Stimulated activated CD8-positive, alpha-beta memory T cell treated with anti-CD3 and anti-CD28 coated beads, Interleukin-4, amount 100 ng/mL, for 24 hours (primary cell): ENCODE results near the gene SLC22A1.
"Not testable (repeated sequence)": the region's sequence is repeated elsewhere in the genome, so short reads cannot be mapped to it uniquely, and the experiment has no call there.

ENCODE experiments used
- DNase-seq: peaks from one replicate; pipeline ENCODE4 v3.0.0-alpha.2; 2020; ENCODE audit warnings: low read depth

SLC22A1 gene

DNA sequence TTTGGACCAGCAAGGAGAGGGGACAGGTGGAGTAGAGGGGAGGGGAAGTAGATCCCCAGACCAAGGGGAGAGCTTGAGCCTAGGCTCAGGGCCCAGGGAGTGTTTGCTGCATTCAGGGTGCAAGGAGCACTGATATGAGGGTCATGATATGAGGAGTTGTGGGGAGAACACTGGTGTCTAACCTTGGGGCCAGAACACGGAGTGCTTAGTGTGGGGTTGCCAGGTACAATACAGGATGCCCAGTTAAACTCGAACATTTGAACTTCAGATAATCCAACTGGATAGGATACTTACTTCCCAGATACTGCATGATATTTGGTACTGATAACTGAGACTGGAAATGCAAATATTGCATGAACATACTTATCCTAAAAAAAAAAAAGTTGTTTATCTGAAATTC is 2.4 kb downstream of the SLC22A1 start:
- no peak for DNase-seq

DNA sequence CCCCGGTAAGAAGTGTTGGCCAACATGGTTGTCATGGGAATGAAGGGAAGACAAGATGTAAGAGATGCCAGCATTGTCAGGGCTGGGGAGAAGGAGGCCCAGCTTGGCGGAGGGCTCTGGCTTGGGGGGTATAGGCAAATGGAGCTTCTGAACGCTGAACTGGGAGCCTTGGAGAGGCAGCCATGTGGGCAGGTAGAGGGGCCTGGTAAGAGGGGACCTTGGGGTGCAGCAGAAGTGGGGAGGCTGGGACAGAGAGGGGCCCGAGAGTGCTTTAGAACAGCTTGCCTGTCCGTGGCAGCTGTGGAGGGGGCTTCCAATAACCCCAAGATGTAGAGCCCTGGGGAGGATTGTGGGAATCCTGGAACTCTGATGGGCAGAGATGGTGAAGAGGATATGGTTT is 3.0 kb downstream of the SLC22A1 start:
- no peak for DNase-seq

DNA sequence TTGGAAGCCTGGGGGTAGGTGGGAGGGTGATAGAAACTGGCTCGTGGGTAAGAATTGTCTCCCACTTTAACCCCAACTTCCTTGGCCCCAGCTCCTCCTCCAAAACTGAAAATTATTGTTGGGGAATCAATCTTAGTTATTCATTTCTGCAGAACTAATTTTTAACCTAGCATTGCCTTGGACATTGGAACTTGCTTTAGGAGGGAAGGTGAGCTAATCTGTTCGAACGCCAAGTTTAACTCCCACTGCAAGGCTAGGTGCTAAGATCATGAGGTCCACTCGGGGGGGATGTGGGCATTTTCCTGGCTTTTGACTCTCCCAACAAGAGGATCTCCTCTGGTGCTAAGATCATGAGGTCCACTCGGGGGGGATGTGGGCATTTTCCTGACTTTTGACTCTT is 3.5 kb downstream of the SLC22A1 start:
- DNase-seq, result not testable (repeated sequence)

DNA sequence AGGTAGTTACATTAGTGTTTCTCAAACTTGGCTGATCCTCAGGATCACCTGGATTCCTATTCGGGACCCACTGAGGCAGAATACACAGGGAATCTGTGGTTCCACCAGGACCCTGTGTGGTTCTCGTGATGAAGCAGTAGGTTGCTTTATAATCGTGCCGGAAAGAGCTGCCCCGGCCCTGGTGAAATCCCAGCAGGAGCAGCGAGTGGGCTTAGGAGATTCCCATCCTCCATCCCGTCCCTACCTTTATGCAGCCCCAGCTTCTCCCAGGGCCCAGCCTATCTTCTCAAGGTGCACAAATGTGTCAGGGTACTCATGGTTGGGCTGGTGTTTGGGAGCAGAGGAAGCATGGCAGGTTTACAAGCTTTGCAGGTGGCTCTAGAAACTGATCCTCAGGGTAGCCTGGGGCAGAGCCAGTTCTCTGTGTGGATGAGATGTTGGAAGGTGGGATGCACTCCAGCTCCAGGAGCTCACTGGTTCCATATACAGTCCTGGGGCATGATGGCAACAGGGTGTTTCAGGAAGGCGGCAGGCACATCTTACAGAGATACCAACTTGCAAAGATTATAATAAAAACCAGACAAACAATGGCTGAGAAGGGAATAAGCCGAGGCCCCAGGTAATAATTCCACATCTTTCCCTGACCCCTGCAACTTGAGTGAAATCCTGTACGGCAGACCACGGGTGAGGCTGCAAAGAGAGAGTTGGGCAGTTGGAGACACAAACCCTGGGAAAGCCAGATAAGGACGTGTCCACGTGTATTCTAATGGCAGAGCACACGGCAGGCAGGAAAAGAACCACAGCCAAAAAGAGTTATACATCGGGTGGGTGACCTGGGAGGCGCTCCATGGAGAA is 5.9 kb downstream of the SLC22A1 start:
- no peak for DNase-seq

DNA sequence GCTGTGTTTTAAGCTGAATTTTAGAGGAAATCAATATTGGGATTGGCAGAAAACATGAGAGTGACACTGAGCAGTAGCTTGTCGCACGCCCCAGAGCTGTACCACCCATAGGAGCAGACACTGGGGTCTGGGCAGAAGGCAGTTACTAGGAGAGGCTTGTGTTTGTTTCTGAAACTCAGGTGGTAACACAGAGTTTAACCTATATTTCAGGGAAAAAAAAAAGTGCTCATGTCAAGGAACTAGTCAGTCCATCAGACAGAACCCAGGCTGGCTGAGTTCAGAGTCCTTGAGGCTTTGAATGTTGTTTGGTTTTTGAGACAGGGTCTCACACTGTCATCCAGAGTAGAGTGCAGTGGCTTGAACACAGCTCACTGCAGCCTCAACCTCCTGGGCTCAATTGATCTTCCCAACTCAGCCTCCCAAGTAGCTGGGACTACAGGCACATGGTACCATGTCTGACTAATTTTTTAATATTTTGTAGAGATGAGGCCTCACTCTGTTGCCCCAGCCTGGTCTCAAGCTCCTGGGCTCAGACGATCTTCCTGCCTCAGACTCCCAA is 6.6 kb downstream of the SLC22A1 start:
- no peak for DNase-seq

DNA sequence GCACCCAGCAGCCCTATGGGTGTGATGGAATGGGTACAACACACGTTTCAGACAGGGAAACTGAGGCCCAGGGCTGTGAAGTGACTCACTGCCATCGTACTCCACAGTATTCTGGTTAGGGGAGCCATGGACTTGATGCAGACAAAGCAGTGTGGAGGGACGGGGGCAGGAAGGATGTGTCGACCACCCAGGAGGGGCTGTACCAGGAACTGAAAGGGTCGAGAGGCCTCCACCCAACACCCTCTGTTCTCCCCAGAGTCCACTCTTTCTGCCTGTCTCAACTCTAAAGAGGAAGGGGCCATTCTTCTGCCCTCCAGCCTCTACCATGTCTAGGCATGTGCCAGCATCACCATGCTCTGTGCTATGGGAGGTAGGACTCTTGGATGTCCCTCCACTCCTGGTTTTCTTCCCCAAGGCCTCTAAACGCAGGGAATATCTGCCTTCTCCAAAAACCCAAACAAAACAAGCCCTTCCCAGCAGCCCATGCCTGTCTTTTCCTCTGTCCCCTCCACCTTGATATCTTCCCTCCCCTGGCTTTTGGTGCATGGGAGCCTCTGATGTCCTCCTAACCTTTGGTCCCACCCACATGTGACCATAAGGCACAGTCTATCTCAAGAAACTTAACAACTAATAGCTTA is 7.4 kb downstream of the SLC22A1 start:
- no peak for DNase-seq

DNA sequence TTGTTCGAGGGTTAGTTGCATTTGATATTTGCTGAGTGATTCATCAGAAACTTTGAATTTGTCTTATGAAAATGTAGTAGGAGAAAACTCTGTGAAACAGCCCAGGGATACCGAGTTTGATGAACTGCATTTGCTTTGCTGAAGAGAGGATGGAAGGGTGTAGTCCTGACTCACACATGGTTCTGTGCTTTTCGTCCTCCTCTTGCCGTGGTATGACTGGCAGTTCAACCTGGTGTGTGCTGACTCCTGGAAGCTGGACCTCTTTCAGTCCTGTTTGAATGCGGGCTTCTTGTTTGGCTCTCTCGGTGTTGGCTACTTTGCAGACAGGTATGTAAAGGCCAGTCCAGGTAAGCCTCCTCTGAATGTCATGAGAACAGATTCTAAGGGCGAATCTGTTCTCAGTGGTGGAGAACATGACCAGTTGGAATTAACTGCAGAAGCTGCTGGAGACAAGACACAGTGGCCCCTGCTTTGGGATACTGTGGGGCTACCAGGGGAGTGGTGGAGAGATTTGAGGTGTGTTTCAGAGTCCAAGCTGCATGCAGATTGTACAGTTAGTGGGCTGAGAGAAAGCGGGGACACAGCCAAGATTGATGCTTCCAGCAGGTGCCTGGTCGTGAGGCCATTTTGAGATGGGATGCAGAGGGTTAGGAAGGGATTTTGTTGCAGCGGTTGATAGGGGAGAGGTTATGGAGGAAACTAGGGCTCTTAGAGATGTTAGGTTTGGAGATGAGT is 8.4 kb downstream of the SLC22A1 start:
- no peak for DNase-seq

DNA sequence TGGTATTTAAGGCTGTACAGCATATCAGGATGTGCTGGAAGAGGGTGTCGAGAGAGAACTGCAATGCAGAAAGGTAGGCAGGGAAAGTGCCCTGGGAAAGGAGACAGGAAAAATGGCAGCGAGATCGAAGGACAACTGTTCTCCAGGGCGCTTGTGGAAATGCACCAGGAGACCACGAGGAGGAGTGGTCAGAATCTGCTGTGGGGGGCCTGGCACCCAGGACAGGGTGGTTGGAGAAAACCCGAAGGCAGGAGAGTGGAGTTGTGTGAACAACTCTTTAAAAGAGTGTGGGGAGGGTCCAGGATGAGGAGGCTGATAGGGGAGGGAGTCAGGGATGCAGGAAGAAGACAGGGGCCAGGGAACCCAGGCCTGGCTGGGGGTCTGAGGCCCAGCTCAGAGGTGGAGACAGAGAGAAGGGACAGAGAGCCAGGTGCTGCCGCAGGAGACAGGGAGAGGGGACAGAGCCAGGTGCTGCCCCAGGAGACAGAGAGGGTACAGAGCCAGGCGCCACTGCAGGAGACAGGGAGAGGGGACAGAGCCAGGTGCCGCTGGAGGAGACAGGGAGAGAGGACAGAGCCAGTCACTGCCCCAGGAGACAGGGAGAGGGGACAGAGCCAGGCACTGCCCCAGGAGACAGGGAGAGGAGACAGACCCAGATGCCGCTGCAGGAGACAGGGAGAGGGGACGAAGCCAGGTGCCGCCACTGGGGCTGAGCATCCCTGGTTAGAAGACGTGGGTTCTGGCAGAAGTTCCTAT is 9.3 kb downstream of the SLC22A1 start:
- no peak for DNase-seq

DNA sequence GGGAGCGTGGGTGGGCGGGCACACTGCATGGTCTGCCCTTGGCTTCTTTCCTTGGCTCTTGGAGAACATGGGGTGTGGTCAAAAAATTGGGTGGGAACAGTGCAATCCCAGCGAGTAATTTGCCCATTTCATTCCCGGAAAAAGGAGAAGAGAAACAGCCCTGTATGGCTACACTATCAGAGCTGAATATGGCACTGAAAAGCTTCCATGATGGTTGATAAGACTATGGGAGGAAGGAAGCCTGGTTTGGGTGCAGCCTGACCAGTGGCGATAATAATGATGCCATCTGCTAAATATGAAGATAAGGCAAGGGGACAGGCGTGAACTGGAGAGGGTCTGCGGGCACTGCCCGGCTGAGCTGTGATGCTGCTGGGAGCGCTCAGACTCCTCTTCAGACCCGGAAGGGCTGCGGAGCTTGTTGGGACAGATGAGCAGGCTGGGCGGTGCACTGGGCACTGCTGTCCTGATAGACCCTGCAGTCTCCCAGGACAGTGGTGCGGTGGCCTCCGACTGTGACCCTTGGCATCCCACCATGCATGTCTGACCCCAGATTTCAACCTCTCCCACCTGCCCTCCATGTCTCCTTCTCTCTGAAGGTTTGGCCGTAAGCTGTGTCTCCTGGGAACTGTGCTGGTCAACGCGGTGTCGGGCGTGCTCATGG is 10.2 kb downstream of the SLC22A1 start:
- DNase-seq, result no peak

DNA sequence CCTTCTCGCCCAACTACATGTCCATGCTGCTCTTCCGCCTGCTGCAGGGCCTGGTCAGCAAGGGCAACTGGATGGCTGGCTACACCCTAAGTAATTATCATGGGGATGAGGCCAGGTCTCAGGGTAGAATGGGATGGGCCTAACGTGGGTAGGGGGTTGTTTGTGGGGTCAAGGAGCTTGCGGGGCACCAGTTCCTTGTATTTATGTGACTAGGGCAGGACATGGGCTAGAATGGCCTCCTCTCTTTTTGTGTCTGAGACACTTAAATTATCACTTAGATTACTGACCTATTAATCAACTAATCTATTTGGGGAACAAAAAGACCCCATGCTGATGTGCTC is 10.7 kb downstream of the SLC22A1 start:
- no peak for DNase-seq

DNA sequence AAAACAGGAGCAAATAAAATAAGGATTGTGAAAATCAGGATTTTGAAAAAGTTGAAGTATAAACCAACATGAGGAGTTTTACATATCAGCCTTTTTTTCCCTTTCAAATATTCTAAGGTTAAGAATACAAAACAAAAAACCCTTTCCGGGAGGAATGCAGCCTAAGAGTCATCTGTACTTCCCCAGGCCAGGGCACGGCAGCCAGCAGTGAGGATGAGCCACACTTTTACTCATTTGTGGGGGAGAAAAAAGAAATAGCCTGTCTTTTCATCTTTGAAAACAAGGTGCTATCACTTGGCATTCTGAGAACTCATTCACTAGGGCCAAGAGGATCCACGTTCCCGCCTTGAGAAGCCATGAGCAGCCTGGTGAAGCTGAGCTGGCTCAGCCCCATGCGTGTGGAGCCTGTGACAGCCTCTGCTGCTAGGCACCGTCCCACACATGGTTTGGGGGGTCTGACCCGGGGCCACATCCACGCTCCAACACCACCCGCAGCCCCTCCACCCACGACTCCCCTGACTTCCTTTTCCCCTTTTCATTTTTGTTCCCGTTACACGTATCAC is 11.2 kb downstream of the SLC22A1 start:
- DNase-seq, result no peak

DNA sequence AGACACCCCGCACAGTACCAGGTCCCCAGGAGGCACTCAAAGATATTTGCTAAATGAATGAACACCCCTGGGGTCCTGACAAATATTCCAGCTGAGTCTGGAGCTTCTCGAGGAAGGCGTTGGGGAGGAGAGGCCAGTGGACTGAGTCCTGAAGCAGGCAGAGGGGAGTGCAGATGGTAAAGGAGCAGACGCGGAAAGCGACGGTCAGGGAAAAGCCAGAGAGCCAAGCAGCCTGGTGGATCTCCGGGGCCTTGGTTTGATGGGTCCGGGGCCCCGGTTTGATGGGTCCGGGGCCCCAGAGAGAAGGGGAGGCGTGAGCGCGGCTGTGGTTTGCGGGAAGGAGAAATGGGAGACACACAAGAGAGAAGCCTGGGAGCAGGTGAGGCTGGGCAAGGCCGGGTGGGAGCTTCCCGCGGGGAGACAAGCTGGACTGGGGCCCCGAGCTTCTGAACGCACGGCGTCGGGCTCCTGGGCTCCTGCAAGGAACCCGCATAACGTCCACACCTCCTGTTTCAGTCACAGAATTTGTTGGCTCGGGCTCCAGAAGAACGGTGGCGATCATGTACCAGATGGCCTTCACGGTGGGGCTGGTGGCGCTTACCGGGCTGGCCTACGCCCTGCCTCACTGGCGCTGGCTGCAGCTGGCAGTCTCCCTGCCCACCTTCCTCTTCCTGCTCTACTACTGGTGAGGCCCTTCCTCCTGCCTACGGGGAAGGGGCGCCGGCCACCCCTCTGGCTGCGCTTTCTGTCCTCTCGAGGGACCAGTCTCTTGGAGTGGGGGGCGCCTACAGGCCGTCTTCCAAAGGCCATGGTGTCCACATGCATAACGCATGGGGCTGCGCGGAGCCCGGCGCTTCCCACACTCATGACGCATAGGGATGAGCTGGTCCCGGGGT is 12.1 kb downstream of the SLC22A1 start:
- no peak for DNase-seq

DNA sequence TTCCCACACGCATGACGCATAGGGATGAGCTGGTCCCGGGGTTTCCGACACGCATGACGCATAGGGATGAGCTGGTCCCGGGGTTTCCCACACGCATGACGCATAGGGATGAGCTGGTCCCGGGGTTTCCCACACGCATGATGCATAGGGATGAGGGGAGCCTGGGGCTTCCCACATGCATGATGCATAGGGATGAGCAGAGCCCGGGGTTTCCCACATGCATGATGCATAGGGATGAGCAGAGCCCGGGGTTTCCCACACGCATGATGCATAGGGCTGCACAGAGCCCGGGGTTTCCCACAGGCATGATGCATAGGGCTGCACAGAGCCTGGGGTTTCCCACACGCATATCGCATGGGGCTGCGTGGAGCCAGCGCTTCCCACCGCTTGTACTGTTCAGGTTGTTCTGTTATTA is 12.7 kb downstream of the SLC22A1 start:
- DNase-seq, result not testable (repeated sequence)

DNA sequence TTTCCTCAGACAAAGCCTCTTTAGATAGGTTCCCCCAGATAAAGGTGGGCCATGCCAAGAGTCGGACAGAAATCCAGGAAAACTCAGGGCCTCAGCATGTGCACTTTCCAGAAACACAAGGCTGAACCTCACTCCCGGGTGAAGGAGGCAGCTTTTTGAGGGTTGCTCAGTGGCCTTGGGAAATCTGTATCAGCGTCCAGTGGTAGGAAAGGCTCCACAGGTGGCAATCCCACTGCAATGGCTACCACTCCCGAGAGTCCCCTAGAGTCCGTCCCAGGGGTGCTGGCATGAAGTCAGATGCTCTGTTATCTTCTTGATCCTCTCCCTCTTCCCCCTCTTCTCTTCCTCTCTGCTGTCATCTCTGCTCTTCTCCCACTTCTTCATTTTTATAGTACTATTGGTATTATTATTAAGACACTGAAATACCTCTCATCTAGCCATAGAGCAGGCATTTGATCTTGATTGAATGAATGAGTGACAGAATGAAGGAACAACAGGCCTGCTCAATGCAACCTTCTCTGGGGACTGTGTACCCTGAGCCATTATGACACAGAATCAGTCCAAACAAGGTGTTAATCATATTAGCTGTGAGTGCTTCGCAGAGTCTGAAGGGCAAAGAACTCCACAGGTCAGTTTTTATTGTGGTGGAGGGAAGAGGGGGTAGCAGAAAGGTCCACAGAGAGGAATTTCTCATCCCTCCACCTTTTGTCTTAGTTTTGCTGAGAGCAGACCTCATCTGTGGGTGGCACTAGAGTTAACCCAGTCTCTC is 13.3 kb downstream of the SLC22A1 start:
- no peak for DNase-seq

DNA sequence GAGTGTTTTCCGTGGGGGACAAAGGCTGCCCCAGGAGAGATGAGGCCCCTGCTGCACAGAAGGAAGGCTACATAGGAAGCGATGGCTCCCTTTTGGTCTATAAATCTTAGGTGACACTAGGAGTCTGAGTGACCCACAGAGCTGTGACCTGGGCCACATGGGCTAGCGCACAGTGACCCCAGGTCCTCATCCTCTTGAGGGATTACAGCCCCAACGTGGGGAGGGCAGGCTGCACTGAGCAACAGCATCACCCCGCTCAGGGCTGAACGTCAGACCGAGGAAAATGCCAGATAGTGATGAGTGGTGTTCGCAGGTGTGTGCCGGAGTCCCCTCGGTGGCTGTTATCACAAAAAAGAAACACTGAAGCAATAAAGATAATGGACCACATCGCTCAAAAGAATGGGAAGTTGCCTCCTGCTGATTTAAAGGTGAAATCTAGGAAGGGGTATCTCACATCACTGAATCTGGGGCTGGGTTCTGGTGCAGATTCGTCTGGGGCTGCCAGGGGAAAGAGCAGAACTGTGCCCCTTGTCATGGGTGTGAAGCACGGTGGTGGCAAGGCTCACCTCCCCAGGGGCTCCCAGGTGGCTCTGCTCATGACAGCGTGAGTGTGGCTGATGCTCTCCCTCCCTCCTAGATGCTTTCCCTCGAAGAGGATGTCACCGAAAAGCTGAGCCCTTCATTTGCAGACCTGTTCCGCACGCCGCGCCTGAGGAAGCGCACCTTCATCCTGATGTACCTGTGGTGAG is 14.5 kb downstream of the SLC22A1 start:
- DNase-seq, result no peak

DNA sequence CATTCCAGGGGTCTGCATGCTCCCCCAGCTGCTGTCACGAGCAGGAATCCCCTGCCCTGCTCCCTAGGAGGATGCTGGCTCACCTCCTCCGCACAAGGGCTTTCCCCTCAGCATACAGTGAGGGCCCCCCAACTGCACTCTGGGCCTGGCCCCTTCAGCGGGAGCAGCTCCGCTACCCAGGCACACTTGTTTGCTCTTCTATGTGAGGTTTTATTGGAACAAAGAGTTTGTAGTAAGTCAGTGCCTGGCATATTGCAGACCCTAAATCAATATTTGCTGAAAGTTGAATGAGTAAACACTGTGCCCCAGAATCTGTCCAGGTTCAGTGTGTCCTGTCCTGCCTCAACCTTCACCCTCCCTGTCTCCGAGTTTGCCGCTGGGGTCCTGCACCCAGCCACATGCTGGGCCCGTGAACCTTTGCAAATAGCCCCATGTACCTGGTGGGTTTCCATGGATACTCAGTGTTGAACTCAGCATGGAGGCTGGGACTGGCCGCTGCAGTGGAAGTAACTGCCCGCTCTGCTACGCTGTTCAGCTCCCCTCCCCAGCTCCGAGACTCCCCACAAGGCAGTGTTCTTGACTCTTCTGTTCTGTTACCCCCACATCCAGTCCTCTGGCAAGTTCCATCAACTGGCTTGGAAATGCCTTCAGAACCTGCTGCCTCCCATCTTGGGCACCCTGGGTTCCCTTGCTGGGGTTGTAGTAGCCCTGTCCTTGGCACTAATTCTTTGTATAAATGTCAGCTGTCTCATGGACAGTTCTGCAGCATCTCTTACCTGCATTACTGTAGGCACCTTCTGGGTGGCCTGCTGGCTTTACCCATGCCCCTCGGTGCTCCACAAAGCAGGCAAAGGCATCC is 15.7 kb downstream of the SLC22A1 start:
- DNase-seq, result no peak

DNA sequence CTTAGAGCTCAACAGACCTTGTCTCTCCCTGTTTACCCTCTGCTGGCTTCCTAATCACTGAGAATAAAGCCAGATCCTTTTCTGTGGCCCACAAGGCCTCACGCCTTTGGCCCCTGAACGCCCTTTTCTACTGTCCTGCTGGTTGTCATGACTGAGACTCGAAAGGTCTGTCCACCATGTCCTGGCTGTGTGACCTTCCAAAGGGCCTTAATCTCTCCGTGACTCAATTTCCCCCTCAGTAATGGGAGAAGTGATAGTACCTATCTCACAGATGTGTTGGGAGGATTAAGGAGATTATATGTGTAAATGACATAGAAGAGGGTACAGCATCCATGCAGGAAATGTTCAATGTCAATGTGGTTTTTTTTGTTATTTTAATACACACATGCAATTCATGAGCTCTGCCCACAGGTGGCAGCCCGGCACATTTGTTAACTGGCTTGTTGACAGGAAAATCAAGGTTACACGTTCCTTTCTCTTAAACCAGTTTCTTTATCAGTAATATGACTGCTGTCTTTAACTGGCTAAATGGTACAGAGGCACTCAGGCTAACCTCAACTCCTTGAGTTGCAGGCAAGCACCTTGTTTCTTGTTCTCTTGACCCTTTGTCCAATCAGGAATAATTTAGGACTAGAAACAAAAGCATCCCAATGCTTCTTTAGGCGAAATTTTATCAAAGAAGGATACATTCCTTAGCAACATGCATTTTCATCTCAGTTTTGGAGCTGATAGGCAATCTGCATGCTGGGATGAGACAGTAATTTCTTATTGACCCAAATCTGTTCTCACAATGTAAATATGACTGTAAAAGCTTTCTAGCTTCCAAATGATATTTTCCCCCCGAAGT is 16.6 kb downstream of the SLC22A1 start:
- peak; percentile 41 for DNase-seq
